ENCODE results near the gene SLC27A3. TPM values are rescaled to one million over a fixed set of nuclear protein-coding genes. Genes with fewer than 3 reads are reported as not detected.

The SLC27A3 gene
- total and polyA plus RNA-seq, 2 of the 8 experiments (the other 6 are each of a cell fraction or from before 2014, with no cell fraction given), result 39.1 to 40.1 TPM

GRCh38 chr1:153790966-153791647 lies 15.9 kb downstream of the SLC27A3 start (continued):
- TF ChIP-seq KDM4A (IDR thresholded peaks at IDR 0.05; ENCODE audit: low read depth, low read length, severe bottlenecking) (no peak), JUN (IDR thresholded peaks at IDR 0.05; ENCODE audit: low read depth, low read length) (no peak)

All from H1 (cell line).